ENCODE measurements around the gene ENTPD2.
A peak's percentile ranks its signal among the peaks of the same experiment; 100 is the strongest.

Gene ENTPD2

GRCh38 chr9:137030538-137031527 is 23.0 kb downstream of the ENTPD2 start:
- no peaks in the 10 kb centered on the region for H3K9me2 ChIP-seq (replicated peaks; ENCODE audit: insufficient read depth, low read length)
- no peak overlapping the region for H3K27ac ChIP-seq (ENCODE audit: low read depth, low read length)
- no peak overlapping the region for H3K4me2 ChIP-seq (ENCODE audit: low read depth, low read length, poor library complexity, severe bottlenecking)
- H3K79me2 ChIP-seq (ENCODE audit: insufficient read depth, low read length), result no peaks in the 10 kb centered on the region
- no peaks in the 10 kb centered on the region for H3K9me3 ChIP-seq (ENCODE audit: insufficient read depth, low read length)
- H3K4me3 ChIP-seq (ENCODE audit: insufficient read depth, low read length, poor library complexity, severe bottlenecking), result no peak overlapping the region
- TF ChIP-seq CTCF (IDR thresholded peaks at IDR 0.05; ENCODE audit: insufficient read depth, low read length, poor library complexity, severe bottlenecking) (no peak), EZH2phosphoT487 (conservative IDR thresholded peaks at IDR 0.05; ENCODE audit: low read length) (no peak)
- no peak overlapping the region for H3K9ac ChIP-seq (ENCODE audit: low read length)
- H3K36me3 ChIP-seq (ENCODE audit: low read length), result no peaks in the 10 kb centered on the region
- no peaks in the 10 kb centered on the region for H3K27me3 ChIP-seq (ENCODE audit: low read length)
- H2AFZ ChIP-seq (ENCODE audit: low read depth, low read length, severe bottlenecking), result no peak overlapping the region
- H3F3A ChIP-seq (ENCODE audit: insufficient read depth), result no peaks in the 10 kb centered on the region
- H4K20me1 ChIP-seq (ENCODE audit: low read depth, low read length), result no peaks in the 10 kb centered on the region

- no peaks in the 10 kb centered on the region for H3K9me2 ChIP-seq (replicated peaks; ENCODE audit: insufficient read depth, low read length)
- H3K9me3 ChIP-seq (ENCODE audit: insufficient read depth, low read length), result no peaks in the 10 kb centered on the region
- H3K9ac ChIP-seq (ENCODE audit: low read length), result no peak overlapping the region
- H3K36me3 ChIP-seq (ENCODE audit: low read length), result no peaks in the 10 kb centered on the region
- no peaks in the 10 kb centered on the region for H4K20me1 ChIP-seq (ENCODE audit: low read depth, low read length)
- TF ChIP-seq CTCF (IDR thresholded peaks at IDR 0.05; ENCODE audit: insufficient read depth, low read length, poor library complexity, severe bottlenecking) (no peak), EZH2phosphoT487 (conservative IDR thresholded peaks at IDR 0.05; ENCODE audit: low read length) (no peak)
- no peaks in the 10 kb centered on the region for H3K27me3 ChIP-seq (ENCODE audit: low read length)
- H3K79me2 ChIP-seq (ENCODE audit: insufficient read depth, low read length), result no peaks in the 10 kb centered on the region
- H3K4me3 ChIP-seq (ENCODE audit: insufficient read depth, low read length, poor library complexity, severe bottlenecking), result no peak overlapping the region
- H3F3A ChIP-seq (ENCODE audit: insufficient read depth), result no peaks in the 10 kb centered on the region
- H3K4me2 ChIP-seq (ENCODE audit: low read depth, low read length, poor library complexity, severe bottlenecking), result no peak overlapping the region
- H2AFZ ChIP-seq (ENCODE audit: low read depth, low read length, severe bottlenecking), result no peak overlapping the region
- no peak overlapping the region for H3K27ac ChIP-seq (ENCODE audit: low read depth, low read length)
Observed at GRCh38 chr9:137030006-137030405, 23.9 kb downstream of the ENTPD2 start.

- Histone ChIP-seq H2AFZ (ENCODE audit: low read depth, low read length, severe bottlenecking) (no peak overlapping the region), H3K9ac (ENCODE audit: low read length) (no peak overlapping the region), H3K4me2 (ENCODE audit: low read depth, low read length, poor library complexity, severe bottlenecking) (peak overlapping the region; percentile 85), H3K79me2 (ENCODE audit: insufficient read depth, low read length) (no peaks in the 10 kb centered on the region), H3K27me3 (ENCODE audit: low read length) (no peaks in the 10 kb centered on the region), H3K9me3 (ENCODE audit: insufficient read depth, low read length) (no peaks in the 10 kb centered on the region), H3K27ac (ENCODE audit: low read depth, low read length) (no peak overlapping the region), H3K4me3 (ENCODE audit: insufficient read depth, low read length, poor library complexity, severe bottlenecking) (no peak overlapping the region), H3F3A (ENCODE audit: insufficient read depth) (no peaks in the 10 kb centered on the region), H4K20me1 (ENCODE audit: low read depth, low read length) (no peaks in the 10 kb centered on the region), H3K9me2 (replicated peaks; ENCODE audit: insufficient read depth, low read length) (no peaks in the 10 kb centered on the region), H3K36me3 (ENCODE audit: low read length) (no peaks in the 10 kb centered on the region)
- peak; percentile 92 for TF ChIP-seq CTCF (IDR thresholded peaks at IDR 0.05; ENCODE audit: insufficient read depth, low read length, poor library complexity, severe bottlenecking)
- TF ChIP-seq EZH2phosphoT487 (conservative IDR thresholded peaks at IDR 0.05; ENCODE audit: low read length), result no peak
Observed at GRCh38 chr9:137029058-137029936, 24.6 kb downstream of the ENTPD2 start.
